CD4-positive, alpha-beta T cell (primary cell): Measurements from ENCODE around the gene BICD2. TPM values are rescaled to one million over a fixed set of nuclear protein-coding genes. Genes with fewer than 3 reads are reported as not detected.

ENCODE experiments used
- ATAC-seq: fragments of 200-7000 bp; cut with Tn5 transposase; one replicate; pipeline ENCODE4 v1.10.0; 2022; ENCODE audit warnings: mild to moderate bottlenecking; ENCODE audit not compliant: poor library complexity
- CTCF ChIA-PET: fragments of 350-600 bp; sonication (Branson Sonifier 250); formaldehyde crosslinking; loops from one replicate; lab custom pipeline; 2021; ENCODE audit warnings: antibody characterized with exemption, inconsistent platforms; lab: Charles Lee
- POLR2A ChIA-PET: fragments of 350-600 bp; sonication (Branson Sonifier 250); formaldehyde crosslinking; loops from one replicate; lab custom pipeline; 2021; ENCODE audit warnings: antibody characterized with exemption, inconsistent platforms; lab: Charles Lee
- DNase-seq, 14 experiments: peaks; one replicate each; pipeline ENCODE4 v3.0.0-alpha.2; 2013 to 2020; ENCODE audit warnings: mixed read lengths in 2 of 14
- H3K27ac ChIP-seq, 2 donors: one replicate each; pipeline versions ENCODE4 v1.5.1 to v1.7.0; 2013; ENCODE audit warnings: low read length in 2 of 2, low read depth in 1 of 2, mild to moderate bottlenecking in 1 of 2
- H3K27me3 ChIP-seq, 2 experiments: 1 replicate in 1 of 2; 2 replicates in 1 of 2; pipeline versions ENCODE4 v1.6.1 to v1.7.0; 2013; ENCODE audit warnings: low read length in 2 of 2, control low read depth in 1 of 2, mild to moderate bottlenecking in 1 of 2, moderate library complexity in 1 of 2; ENCODE audit not compliant: insufficient read depth in 2 of 2, control insufficient read depth in 1 of 2
- H3K36me3 ChIP-seq: one replicate; pipeline ENCODE4 v1.6.1; 2013; ENCODE audit warnings: low read length, control low read depth; ENCODE audit not compliant: insufficient read depth
- H3K4me1 ChIP-seq: one replicate; pipeline ENCODE4 v1.6.1; 2013; ENCODE audit warnings: low read length, control low read depth; ENCODE audit not compliant: insufficient read depth
- H3K4me3 ChIP-seq: one replicate; pipeline ENCODE4 v1.5.1; 2013; ENCODE audit warnings: mild to moderate bottlenecking, low read length, moderate library complexity
- H3K9me3 ChIP-seq, 2 experiments: 1 replicate in 1 of 2; 2 replicates in 1 of 2; pipeline versions ENCODE4 v1.6.1 to v1.7.0; 2013; ENCODE audit warnings: low read length in 2 of 2, mild to moderate bottlenecking in 2 of 2, control low read depth in 1 of 2, moderate library complexity in 1 of 2; ENCODE audit not compliant: control insufficient read depth in 1 of 2, insufficient read depth in 1 of 2
- H3K27ac Mint-ChIP-seq: one replicate; pipeline ENCODE4 v1.8.0; 2020; ENCODE audit warnings: mixed read lengths
- H3K27me3 Mint-ChIP-seq: one replicate; pipeline ENCODE4 v1.8.0; 2021; ENCODE audit warnings: mixed read lengths
- H3K36me3 Mint-ChIP-seq: one replicate; pipeline ENCODE4 v1.8.0; 2021; ENCODE audit warnings: low read depth, mixed read lengths
- H3K4me1 Mint-ChIP-seq: one replicate; pipeline ENCODE4 v1.8.0; 2021; ENCODE audit warnings: low read depth, mixed read lengths
- H3K4me3 Mint-ChIP-seq: one replicate; pipeline ENCODE4 v1.8.0; 2020; ENCODE audit warnings: mild to moderate bottlenecking, mixed read lengths
- H3K9me3 Mint-ChIP-seq: one replicate; pipeline ENCODE4 v1.8.0; 2020; ENCODE audit warnings: mixed read lengths
- intact Hi-C, 2 experiments: fragments of 100-400 bp; cut with DNase I in 1 of 2; cut with micrococcal nuclease in 1 of 2; formaldehyde crosslinking; loops; one replicate each; pipeline versions ENCODE4 v1.15.1 to v1.9.0; 2023 to 2025; cut with DNase I, micrococcal nuclease
- total RNA-seq, 174 experiments: library from RNA in 2 of 174; stranded (reverse) in 2 of 174; gene quantifications; one replicate each; pipeline ENCODE4 v1.2.3 and lab custom pipeline; 2021 to 2026
- TF ChIP-seq, protein P1 (sequence below): fragments of 200-600 bp; IDR thresholded peaks from one replicate; pipeline ENCODE4 v1.8.0; 2022; ENCODE audit warnings: antibody characterized with exemption, mild to moderate bottlenecking

Gene BICD2
- total RNA-seq, 2 experiments from 2014 or later: 14.1 to 14.9 TPM

GRCh38 chr9:92771309-92771708 is 6.7 kb upstream of the BICD2 start:
- Histone ChIP-seq H3K27ac (no peak overlapping the region), H3K4me1 (peaks cover 17% of the 10 kb centered on the region), H3K27me3 (no peaks in the 10 kb centered on the region), H3K36me3 (no peaks in the 10 kb centered on the region), H3K9me3 (no peaks in the 10 kb centered on the region), H3K4me3 (no peak overlapping the region)
- Mint-ChIP-seq H3K4me1 (peaks cover 23% of the 10 kb centered on the region), H3K27me3 (peaks cover 5% of the 10 kb centered on the region), H3K4me3 (no peak overlapping the region), H3K9me3 (no peaks in the 10 kb centered on the region), H3K36me3 (no peaks in the 10 kb centered on the region), H3K27ac (no peak overlapping the region)
- DNase-seq (no peak), ATAC-seq (no peak)
- CTCF ChIA-PET: interaction anchor here (1.8 kb wide), 1 partner anchor 18 kb away, joined by 5 read pairs; no protein-coding TSS in a partner anchor
- POLR2A ChIA-PET: no interaction called here
- TF ChIP-seq, protein P1, sequence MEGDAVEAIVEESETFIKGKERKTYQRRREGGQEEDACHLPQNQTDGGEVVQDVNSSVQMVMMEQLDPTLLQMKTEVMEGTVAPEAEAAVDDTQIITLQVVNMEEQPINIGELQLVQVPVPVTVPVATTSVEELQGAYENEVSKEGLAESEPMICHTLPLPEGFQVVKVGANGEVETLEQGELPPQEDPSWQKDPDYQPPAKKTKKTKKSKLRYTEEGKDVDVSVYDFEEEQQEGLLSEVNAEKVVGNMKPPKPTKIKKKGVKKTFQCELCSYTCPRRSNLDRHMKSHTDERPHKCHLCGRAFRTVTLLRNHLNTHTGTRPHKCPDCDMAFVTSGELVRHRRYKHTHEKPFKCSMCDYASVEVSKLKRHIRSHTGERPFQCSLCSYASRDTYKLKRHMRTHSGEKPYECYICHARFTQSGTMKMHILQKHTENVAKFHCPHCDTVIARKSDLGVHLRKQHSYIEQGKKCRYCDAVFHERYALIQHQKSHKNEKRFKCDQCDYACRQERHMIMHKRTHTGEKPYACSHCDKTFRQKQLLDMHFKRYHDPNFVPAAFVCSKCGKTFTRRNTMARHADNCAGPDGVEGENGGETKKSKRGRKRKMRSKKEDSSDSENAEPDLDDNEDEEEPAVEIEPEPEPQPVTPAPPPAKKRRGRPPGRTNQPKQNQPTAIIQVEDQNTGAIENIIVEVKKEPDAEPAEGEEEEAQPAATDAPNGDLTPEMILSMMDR: no peak
- intact Hi-C loops: no loop called here

GRCh38 chr9:92770360-92770995 is 5.8 kb upstream of the BICD2 start:
- intact Hi-C loops: no loop called here
- TF ChIP-seq, protein P1: no peak
- peak overlapping the region; percentile 14 to 44 for H3K27ac ChIP-seq
- Mint-ChIP-seq H3K36me3 (no peaks in the 10 kb centered on the region), H3K9me3 (no peaks in the 10 kb centered on the region), H3K27me3 (peaks cover 5% of the 10 kb centered on the region), H3K4me1 (peaks cover 31% of the 10 kb centered on the region), H3K4me3 (no peak overlapping the region), H3K27ac (peak overlapping the region; percentile 81)
- H3K9me3 ChIP-seq: no peaks in the 10 kb centered on the region
- POLR2A ChIA-PET: interaction anchor here (1.1 kb wide), 1 partner anchor 39 kb away, joined by 3 read pairs; no protein-coding TSS in a partner anchor
- H3K4me1 ChIP-seq: peaks cover 25% of the 10 kb centered on the region
- no peaks in the 10 kb centered on the region for H3K36me3 ChIP-seq
- DNase-seq (peak in 7 of 14 experiments; percentile 10 to 43 (median 22)), ATAC-seq (peak; percentile 28)
- H3K27me3 ChIP-seq: no peaks in the 10 kb centered on the region
- H3K4me3 ChIP-seq: no peak overlapping the region
- CTCF ChIA-PET: interaction anchor here (1.8 kb wide), 1 partner anchor 19 kb away, joined by 5 read pairs; no protein-coding TSS in a partner anchor

GRCh38 chr9:92769990-92770359 is 5.3 kb upstream of the BICD2 start:
- no peaks in the 10 kb centered on the region for H3K27me3 ChIP-seq
- Mint-ChIP-seq H3K9me3 (no peaks in the 10 kb centered on the region), H3K4me1 (peaks cover 33% of the 10 kb centered on the region), H3K36me3 (no peaks in the 10 kb centered on the region), H3K27ac (peak overlapping the region; percentile 81), H3K27me3 (peaks cover 5% of the 10 kb centered on the region), H3K4me3 (no peak overlapping the region)
- no peaks in the 10 kb centered on the region for H3K36me3 ChIP-seq
- intact Hi-C loops: loop anchor here (5.0 to 10.0 kb wide), 5 partner anchors 102 to 1397 kb away; partner anchors contain the start of genes IARS1 (in 1 of the 2), PHF2 (in 1 of the 2) and SPTLC1 (in 1 of the 2)
- TF ChIP-seq, protein P1: no peak
- H3K9me3 ChIP-seq: no peaks in the 10 kb centered on the region
- ATAC-seq (no peak), DNase-seq (no peak)
- H3K4me3 ChIP-seq: no peak overlapping the region
- peaks cover 26% of the 10 kb centered on the region for H3K4me1 ChIP-seq
- peak overlapping the region; percentile 14 to 44 for H3K27ac ChIP-seq
- ChIA-PET POLR2A (interaction anchor here (1.1 kb wide), 1 partner anchor 39 kb away, joined by 3 read pairs; no protein-coding TSS in a partner anchor), CTCF (interaction anchor here (1.8 kb wide), 1 partner anchor 20 kb away, joined by 5 read pairs; no protein-coding TSS in a partner anchor)
